ENCODE results near the gene BRINP2. TPM values are rescaled to one million over a fixed set of nuclear protein-coding genes. Genes with fewer than 3 reads are reported as not detected.

BRINP2 gene, protein sequence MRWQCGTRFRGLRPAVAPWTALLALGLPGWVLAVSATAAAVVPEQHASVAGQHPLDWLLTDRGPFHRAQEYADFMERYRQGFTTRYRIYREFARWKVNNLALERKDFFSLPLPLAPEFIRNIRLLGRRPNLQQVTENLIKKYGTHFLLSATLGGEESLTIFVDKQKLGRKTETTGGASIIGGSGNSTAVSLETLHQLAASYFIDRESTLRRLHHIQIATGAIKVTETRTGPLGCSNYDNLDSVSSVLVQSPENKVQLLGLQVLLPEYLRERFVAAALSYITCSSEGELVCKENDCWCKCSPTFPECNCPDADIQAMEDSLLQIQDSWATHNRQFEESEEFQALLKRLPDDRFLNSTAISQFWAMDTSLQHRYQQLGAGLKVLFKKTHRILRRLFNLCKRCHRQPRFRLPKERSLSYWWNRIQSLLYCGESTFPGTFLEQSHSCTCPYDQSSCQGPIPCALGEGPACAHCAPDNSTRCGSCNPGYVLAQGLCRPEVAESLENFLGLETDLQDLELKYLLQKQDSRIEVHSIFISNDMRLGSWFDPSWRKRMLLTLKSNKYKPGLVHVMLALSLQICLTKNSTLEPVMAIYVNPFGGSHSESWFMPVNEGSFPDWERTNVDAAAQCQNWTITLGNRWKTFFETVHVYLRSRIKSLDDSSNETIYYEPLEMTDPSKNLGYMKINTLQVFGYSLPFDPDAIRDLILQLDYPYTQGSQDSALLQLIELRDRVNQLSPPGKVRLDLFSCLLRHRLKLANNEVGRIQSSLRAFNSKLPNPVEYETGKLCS
- total RNA-seq = 17.1 TPM

DNA sequence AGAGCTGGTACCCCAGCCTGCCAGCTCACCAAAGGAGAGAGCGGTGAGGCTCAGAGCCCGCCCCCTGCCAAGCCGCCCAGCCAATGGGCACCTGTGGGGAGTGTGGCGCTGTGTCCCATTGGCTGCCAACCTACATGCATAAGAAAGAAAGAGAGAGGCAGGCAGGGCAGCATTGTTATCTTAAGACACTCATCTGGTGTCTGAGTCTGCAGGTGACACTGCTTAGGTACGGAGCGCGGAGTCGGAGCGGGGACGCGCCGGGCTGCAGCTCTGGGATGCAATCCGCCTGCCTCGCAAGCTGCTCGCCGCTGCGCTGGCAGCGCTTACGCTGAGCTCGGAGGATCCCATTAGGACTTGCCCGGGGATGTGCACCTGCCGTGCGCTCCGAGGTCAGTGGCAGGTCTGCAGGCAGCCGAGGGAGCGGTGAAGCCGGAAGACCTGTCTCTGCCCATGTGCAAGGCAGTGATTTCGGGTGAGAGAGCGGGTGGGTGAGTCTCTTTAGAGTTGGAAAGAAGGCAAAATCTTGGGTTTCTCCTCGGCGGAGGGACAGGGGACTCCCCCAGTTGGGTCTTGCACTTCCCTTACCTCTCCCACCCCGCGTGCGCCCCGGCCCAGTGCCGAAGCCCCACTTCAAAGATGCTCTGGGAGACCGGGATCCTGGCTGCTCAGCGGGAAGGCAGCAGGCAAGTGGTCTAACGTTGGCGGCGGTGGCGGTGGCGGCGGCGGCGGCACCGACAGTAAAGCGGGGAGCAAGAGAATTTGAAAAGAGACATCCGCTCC is at the start of gene BRINP2:
Gene BRINP2 (plus strand): TSS at position 203 of the 780 bp plus-strand sequence. CDS start 58,919 bp downstream, outside the sequence.
- DNase-seq (ENCODE audit: low spot score in 2 of 2) (peak; percentile 72 to 76), FAIRE-seq (no peak)

DNA sequence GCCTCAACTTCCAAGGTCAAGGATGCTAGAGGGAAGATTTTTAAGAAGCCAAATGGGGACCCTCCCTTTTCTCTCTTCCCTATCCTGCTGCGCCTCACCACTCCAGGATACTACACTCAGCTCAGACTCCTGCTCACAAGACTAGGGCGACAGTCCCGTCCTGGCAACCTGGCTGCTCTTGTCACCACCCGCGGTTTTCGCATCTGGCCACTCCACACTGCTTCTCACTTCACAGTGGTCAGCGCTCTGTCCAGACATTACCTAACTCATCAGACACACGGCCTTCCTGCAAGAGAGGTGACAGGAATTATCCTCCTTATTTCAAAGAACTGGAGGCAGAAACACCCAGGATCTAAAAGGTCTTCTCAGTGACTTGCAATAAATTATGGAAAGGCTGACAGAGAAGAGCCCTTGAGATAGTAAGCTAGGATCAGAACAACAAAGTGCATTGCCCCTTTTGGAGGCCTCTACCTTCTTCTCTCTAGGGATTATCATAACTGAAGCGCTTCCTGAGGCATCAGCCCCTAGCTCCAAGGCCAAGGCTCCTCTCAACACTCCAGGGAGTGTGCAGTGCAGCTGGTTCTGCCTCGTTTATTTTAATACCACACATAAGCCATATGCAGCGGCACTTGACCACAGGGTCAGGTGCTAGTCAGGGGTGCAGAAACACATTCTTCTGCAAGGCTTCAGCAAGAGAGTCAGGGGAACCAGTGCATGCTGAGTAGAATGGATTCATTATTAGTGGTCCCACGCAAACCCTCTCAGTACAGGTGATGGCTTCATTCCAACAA is 48.1 kb upstream of the BRINP2 start:
- FAIRE-seq (no peak), DNase-seq (ENCODE audit: low spot score in 2 of 2) (no peak)

DNA sequence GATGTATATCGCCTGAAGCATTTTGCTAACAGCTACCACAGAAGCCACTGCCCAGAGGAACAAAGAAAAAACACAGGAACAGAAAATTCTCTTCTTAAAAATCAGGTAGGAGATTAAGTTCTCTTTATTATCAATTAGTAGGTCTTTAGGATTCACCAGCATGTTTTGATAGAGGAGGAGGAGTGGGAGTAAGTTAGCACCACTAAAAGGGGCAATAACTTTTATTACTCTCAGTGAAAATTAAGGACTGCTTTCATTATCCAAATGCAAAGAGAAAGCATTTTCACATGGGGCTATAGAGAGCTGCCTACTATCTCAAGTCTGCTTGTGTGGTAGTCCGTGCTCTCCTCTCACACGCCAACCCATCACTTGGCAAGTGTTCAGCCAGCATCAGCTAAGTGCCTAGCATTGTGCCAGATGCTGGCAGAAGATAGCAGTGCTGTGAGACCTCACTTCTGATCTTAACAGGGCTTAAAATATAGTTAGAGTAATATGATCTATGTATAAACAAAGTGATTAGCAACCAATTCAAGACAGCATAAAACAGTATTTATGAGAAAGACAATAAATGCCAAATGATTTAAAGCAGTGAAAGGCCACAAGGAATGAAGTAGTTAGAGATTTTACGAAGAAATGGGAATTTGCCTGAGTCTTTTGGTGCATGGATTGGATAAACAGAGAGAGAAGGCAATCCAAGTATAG is 46.0 kb upstream of the BRINP2 start:
- DNase-seq (ENCODE audit: low spot score in 2 of 2) (no peak), FAIRE-seq (no peak)

DNA sequence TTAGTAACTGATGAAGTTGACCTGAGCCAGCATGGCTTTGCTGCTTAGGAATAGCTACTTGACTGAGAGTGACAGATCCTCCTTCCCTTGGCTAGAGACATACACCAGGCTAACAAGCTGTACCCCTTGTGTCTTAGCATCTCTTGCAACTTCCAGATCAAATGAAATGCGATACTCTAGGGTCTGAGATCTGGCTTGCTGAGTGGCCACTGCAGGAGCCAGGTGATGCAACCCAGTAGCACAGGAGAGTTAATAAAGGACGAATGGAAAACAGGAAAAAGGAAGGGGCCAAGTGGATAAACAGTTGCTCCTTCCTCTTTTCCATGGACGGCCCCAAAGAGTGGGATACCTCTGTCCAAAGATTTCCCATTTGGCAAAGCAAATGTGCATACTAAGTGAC is 44.5 kb upstream of the BRINP2 start:
- no peak for FAIRE-seq

DNA sequence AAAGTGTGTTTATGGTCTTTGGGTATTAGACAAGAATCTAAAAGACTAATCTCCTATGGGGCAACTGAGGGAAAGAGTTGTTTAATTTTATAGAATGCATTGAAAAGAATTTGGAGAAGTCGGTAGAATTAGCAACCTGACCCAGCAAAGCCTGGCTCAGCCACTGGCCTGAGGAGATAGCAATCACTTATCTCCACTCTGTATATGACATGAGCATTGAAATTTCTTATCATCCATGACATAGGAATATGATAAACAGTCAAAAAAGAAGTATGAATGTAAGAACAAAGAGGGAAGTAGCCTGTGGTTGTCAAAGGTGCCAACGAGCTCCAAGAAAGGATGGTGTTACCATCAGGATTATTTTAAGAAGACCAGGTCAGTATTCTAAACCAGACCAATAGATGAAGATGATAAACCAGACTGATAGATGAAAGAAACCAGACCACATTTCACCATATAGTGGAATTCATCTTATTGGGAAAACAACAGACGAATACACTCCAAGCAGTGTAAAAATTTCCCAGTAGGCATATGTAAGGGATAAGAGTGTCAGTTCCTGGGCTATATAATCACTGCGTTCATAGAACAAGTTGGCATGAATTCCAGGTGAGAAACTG is 42.0 kb upstream of the BRINP2 start:
- DNase-seq (ENCODE audit: low spot score in 2 of 2) (no peak), FAIRE-seq (no peak)

More for the DNA sequence above, 44.5 kb upstream of the BRINP2 start:
- no peak for DNase-seq (ENCODE audit: low spot score in 2 of 2)

DNA sequence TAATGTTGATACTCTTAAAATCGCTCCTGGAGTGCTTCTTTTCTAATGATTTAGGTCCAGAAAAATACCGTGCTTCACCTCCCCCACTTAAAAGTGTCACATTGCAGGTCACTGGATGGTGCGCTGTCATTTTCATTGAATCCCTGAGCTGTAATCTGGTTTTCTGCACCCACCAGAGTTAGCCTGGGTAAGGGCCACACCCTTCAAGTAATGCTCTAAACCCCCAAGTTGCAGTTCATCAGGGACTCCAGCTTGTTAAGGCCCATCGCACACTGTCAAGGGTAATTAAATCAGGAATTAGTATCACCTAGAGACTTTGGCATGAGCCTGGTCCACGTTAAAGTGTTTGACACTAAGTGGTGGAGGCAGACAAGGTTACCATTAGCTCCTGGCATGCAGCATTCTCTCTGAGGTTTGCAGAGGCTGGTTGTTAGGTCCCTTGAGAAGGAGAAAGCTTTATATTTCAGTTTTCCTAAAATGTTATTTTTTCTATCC is 40.3 kb upstream of the BRINP2 start:
- no peak for DNase-seq (ENCODE audit: low spot score in 2 of 2)
- no peak for FAIRE-seq

DNA sequence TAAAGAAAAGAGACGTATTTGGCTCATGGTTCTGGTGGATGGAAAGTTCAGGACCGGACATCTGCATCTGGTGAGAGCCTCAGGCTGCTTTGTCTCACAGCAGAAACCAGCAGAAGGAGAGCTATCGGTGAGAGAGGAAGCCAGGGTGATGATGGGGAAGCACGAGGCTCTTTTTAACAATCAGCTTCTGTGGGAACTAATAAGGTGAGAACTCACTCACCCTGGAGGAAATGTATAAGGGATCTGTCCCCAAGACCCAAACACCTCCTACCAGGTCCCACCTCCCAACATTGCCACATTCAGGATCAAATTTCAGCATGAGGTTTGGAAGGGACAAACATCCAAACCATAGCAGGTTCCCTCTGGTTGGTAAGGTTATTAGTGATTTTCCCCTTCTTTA is 39.0 kb upstream of the BRINP2 start:
- DNase-seq (ENCODE audit: low spot score in 2 of 2) (no peak), FAIRE-seq (no peak)

DNA sequence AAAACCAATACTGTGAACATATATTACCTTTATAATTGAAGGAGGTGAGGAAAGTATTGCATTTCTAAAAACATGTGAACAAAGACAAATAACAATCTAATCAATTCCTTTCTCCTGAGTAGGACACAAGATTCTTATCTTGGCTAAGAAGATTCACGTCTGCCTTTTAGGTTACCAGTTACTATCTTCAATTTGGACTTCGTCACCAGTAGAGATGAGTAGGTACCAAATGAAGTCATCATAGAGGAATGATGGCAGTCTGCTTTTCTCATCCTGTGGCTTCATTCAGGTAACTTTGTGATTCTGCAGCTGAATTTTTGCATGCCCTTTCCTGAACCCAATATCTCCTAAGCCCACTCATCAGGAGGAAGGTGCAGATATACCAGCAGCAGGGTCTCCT is 38.6 kb upstream of the BRINP2 start:
- DNase-seq (ENCODE audit: low spot score in 2 of 2) (no peak), FAIRE-seq (no peak)

DNA sequence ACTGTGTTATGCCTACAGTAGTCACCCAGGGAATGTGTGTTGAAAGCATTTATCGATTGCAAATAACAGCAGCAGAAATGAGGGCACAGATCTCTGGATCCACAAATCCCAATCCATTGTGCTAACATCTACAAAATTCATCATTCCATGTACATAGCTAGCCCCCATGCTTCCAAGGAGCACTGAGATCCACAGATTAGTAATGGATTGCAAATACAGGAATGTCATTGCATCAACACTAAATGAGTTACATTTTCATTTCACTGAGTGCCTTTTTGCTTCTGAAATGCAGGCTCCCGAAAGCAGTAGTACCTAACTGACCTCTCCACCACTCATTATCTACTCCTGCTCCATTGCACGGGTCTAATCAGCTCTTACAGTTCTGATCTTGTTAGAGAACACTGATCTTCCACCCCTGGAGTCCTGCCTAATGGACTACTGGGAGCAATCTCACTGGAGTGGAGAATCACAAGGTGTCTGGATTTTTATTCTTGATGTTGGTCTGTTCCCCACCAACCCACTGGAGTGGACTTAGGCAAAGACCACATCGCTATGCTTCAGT is 36.7 kb upstream of the BRINP2 start:
- no peak for DNase-seq (ENCODE audit: low spot score in 2 of 2)
- no peak for FAIRE-seq

DNA sequence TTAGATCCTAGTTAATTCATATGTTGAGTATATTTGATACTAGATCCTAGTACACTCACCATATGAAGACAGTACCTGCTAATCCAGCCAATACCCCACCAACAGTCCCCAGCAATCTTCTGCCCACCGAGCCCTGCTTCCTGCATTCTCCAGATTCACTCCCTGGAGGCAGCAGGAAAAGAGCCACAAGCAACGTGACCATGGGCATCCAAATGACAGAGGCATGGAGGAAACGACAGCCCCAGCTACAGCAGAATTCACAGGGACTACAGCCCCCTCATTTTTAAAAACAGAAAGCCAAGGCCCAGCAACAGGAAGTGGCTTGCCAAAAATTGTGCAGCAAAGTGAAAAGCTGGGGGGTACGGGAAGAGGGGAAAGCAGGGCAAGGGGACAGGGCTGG is 35.5 kb upstream of the BRINP2 start:
- DNase-seq (ENCODE audit: low spot score in 2 of 2) = no peak
- FAIRE-seq = no peak

DNA sequence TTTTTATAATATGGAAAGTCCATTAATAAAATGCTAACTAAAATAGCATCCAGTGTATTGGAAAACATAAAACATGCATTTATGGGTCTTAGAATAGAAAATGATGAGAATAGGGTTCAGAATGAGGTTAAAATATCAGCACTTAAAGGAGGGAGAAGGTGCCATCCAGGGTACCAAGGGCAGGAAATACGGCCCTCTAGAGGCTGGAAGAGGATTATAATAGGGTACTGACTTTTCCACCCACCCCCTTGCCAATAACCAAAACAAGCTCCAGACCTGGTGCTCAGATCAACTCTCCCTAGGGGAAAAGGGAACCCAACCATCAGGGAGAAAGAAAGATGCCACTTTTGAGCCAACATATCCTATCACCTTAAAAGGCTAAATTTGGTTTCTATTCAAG is 32.9 kb upstream of the BRINP2 start:
- FAIRE-seq (no peak), DNase-seq (ENCODE audit: low spot score in 2 of 2) (no peak)

DNA sequence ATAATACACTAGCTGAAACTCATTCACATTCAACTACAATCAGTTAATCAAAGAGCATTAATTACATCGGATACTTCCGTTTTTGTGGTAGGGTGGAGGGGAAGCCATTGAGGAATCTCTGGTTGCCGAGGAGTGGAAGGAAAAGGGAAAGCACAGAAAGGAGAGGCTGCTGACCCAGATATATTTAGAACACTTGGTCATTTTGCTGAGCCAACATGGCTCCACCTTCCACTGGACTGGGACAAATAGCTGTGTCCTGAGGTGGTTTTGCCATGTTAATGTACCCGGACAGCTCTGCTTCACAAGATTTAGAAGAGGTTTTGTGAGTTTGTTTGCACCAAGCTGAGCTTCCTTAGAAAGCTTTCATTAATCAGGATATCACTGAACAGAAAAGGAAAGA is 32.4 kb upstream of the BRINP2 start:
- DNase-seq (ENCODE audit: low spot score in 2 of 2) (no peak), FAIRE-seq (no peak)

DNA sequence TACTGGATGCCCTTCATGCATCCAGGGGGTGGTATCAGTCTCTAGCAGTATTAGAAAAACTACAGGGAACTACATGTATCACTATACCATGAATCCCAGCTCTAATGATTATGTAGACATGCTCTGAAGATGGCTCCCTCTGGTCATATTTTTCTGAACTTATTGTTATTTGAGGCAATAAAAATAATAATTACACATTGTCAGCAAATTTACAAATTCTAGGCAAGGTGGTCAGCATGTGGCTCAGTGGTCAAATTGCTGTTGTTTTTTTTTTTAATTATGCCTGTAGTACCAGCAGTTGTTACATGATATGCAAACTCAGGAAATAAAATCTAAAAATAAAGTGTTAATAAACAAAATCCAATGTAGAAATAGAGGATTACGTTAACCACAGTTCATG is 28.7 kb upstream of the BRINP2 start:
- DNase-seq (ENCODE audit: low spot score in 2 of 2) (no peak), FAIRE-seq (no peak)

DNA sequence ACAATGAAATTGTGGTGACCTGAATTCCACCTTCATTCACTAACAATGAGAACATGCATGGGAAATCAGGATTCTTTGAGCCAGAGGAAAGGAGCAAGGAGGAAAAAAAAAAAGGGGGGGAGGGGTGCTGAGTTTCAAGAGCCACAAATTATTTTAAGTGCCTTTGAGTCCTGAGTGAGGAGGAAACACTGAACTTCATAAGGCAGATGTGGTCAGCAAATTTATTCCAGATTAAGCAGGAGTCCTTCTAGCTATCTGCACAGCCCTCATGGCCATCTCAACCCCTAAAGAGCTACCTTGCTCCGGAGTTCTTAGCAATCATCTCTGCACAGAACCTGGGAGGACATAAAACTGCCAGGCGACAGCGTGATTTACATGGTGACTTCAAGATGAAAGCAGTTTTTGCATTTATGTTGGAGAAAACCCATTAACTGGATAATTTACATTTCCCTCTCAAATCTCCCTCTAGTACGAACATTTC is 27.9 kb upstream of the BRINP2 start:
- FAIRE-seq (no peak), DNase-seq (ENCODE audit: low spot score in 2 of 2) (no peak)

DNA sequence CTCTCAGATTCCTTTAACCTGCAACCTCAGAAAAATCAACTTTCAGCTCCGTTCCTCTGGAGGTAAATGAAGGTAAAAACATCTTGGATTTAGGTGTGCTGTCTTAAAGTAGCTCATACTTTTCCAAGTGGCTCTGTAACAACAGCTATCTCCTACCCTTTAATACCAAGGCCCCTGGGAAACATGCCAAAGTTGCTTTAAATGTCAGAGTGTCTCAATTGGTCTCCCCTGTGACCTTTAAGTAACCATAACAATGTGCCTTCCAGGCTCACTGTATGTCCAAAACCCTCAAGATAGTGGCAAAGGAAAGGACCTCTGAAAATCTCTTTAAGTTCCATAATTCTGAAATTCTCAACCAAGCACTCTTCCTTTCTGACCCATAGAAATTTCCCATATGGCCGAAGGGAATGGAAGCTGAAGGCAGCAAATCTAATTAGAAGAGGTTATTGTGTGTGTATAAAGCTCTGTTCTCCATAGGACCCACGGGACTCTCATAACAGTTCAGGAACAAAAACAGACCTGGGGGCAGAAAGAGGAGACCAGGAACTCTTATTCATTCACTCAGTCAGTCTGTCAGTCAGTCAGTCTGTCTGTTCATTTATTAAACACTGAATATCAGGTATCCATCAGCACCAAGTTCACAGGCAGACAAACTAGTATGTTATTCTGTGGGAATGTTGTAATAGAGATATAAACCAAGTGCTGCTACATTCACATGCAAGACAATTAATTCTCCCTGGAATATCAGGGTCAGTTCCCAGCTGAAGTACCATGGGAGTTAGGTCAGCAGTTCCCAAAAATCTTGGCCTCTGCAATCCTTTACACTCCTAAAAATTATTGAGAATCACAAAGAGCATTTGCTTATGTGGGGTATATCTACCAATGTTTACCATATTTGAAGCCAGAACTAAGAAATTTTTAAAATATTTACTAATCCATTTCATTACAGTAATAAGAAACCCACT is 25.4 kb upstream of the BRINP2 start:
- DNase-seq (ENCODE audit: low spot score in 2 of 2) = no peak
- no peak for FAIRE-seq

DNA sequence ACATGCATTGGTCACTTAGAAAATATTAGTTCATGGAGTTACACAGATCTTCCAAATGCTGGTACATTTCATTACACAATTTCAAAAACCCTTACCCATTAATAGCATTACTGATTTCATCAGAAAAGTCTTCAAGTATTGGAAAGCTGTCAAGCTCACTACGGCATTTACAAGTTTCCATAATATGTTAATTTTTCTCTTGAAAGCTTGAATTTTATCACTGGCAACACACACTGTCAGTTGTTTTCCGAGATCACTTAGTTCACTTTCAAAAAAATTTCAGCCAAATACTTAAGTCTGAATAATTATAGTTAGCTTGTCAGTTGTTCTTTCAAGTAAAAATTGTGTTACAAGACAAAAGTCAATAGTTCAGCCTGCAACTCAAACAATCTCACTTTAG is 24.3 kb upstream of the BRINP2 start:
- DNase-seq (ENCODE audit: low spot score in 2 of 2) (no peak), FAIRE-seq (no peak)

DNA sequence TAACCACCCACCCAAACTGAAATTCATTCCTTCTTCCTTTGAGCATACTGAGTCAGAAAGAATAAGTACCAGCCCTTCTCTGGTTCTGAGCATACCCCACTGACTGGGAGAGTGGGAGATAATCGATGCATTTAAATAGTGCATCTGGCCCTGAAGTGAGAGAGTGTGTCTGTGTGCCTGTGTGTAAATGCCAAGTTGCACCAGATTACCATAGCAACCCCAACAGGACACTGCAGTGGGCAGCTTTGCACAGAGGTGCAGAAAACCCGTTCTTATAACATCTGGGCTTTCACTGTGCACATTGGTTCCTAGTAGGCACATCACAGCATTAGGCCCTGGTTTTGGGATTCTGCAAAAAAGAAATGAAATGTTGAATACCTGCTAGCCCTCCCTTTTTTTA is 8.5 kb upstream of the BRINP2 start:
- DNase-seq (ENCODE audit: low spot score in 2 of 2) (no peak), FAIRE-seq (no peak)

Data from frontal cortex (tissue), 4 donors.